Type B pancreatic cell (in vitro differentiated cells): ENCODE measurements around the gene PROK1. TPM values are rescaled to one million over a fixed set of nuclear protein-coding genes. Genes with fewer than 3 reads are reported as not detected.
"Not testable (repeated sequence)": the region's sequence is repeated elsewhere in the genome, so short reads cannot be mapped to it uniquely, and the experiment has no call there.

Source experiments
- DNase-seq: peaks from one replicate; pipeline ENCODE4 v3.0.0; 2021; ENCODE audit warnings: mixed read lengths; ENCODE audit not compliant: unreplicated experiment; ENCODE audit errors: extremely low spot score
- H3K27ac Mint-ChIP-seq: 2 replicates; pipeline ENCODE4 v1.8.0; 2021; ENCODE audit warnings: mild to moderate bottlenecking, mixed read lengths
- H3K27me3 Mint-ChIP-seq: 2 replicates; pipeline ENCODE4 v1.8.0; 2021; ENCODE audit warnings: mixed read lengths
- H3K36me3 Mint-ChIP-seq: 2 replicates; pipeline ENCODE4 v1.8.0; 2021; ENCODE audit warnings: mixed read lengths
- H3K4me1 Mint-ChIP-seq: one replicate; pipeline ENCODE4 v1.8.0; 2021; ENCODE audit warnings: mixed read lengths; ENCODE audit not compliant: unreplicated experiment
- H3K4me3 Mint-ChIP-seq: 2 replicates; pipeline ENCODE4 v1.8.0; 2021; ENCODE audit warnings: mild to moderate bottlenecking, mixed read lengths
- H3K9me3 Mint-ChIP-seq: 2 replicates; pipeline ENCODE4 v1.8.0; 2021; ENCODE audit warnings: mixed read lengths
- CTCF ChIP-seq: fragments of 200-600 bp; sonication (generic); conservative IDR thresholded peaks from 2 replicates; pipeline ENCODE4 v1.5.0; 2021; ENCODE audit warnings: antibody characterized with exemption, mild to moderate bottlenecking
- long read RNA-seq: library from polyadenylated mRNA; unstranded; transcript quantifications from one replicate; pipeline ENCODE4 v2.0.0, GENCODE V29; 2020
- total RNA-seq: library from RNA; stranded (reverse); gene quantifications from 2 replicates; pipeline ENCODE4 v1.2.1, GENCODE V29; 2021; ENCODE audit warnings: low replicate concordance

The PROK1 gene
- total RNA-seq: 0.29 TPM in 2 replicates
- long read RNA-seq: 0 reads

- TF ChIP-seq CTCF: no peak
- Mint-ChIP-seq H3K27ac (no peak within 1 kb of the TSS), H3K9me3 (no peaks in the 10 kb centered on the region), H3K27me3 (peaks cover 59% of the 10 kb centered on the region), H3K4me3 (no peak within 1 kb of the TSS), H3K36me3 (no peaks in the 10 kb centered on the region), H3K4me1 (no peaks in the 10 kb centered on the region)
- DNase-seq: no peak
Measured at GRCh38 chr1:110450929-110451328, at the start of gene PROK1. Gene PROK1 (plus strand): TSS chr1:110451149. CDS start chr1:110451217, 68 bp downstream.

GRCh38 chr1:110403805-110404204, 47.1 kb upstream of the PROK1 start:
- no peaks in the 10 kb centered on the region for H3K9me3 Mint-ChIP-seq
- no peak overlapping the region for H3K27ac Mint-ChIP-seq
- DNase-seq: no peak
- H3K4me3 Mint-ChIP-seq: no peak overlapping the region
- no peak for TF ChIP-seq CTCF
- peaks cover 13% of the 10 kb centered on the region for H3K36me3 Mint-ChIP-seq
- no peaks in the 10 kb centered on the region for H3K27me3 Mint-ChIP-seq
- peaks cover 13% of the 10 kb centered on the region for H3K4me1 Mint-ChIP-seq

GRCh38 chr1:110404401-110404800, 46.5 kb upstream of the PROK1 start:
- no peak overlapping the region for H3K4me3 Mint-ChIP-seq
- H3K27me3 Mint-ChIP-seq: no peaks in the 10 kb centered on the region
- H3K9me3 Mint-ChIP-seq: no peaks in the 10 kb centered on the region
- TF ChIP-seq CTCF: no peak
- no peak overlapping the region for H3K27ac Mint-ChIP-seq
- H3K4me1 Mint-ChIP-seq: peaks cover 13% of the 10 kb centered on the region
- H3K36me3 Mint-ChIP-seq: peaks cover 13% of the 10 kb centered on the region
- DNase-seq: no peak

GRCh38 chr1:110406407-110406806, 44.5 kb upstream of the PROK1 start:
- H3K9me3 Mint-ChIP-seq, DNase-seq, H3K27me3 Mint-ChIP-seq: not testable (repeated sequence)
- peak overlapping the region; percentile 100 for H3K4me3 Mint-ChIP-seq
- peaks cover 13% of the 10 kb centered on the region for H3K4me1 Mint-ChIP-seq
- H3K27ac Mint-ChIP-seq: peak overlapping the region; percentile 84
- H3K36me3 Mint-ChIP-seq: peaks cover 13% of the 10 kb centered on the region

GRCh38 chr1:110407260-110408210, 43.4 kb upstream of the PROK1 start, which contains the start of gene LAMTOR5:
Gene LAMTOR5 (minus strand): TSS chr1:110407694. CDS start chr1:110407620, 74 bp downstream.
- H3K36me3 Mint-ChIP-seq: peaks cover 13% of the 10 kb centered on the region
- no peaks in the 10 kb centered on the region for H3K27me3 Mint-ChIP-seq
- peak within 1 kb of the TSS; percentile 100 for H3K4me3 Mint-ChIP-seq
- no peak for TF ChIP-seq CTCF
- H3K4me1 Mint-ChIP-seq: peaks cover 14% of the 10 kb centered on the region
- peak within 1 kb of the TSS; percentile 97 for H3K27ac Mint-ChIP-seq
- DNase-seq: peak; percentile 91
- H3K9me3 Mint-ChIP-seq: no peaks in the 10 kb centered on the region

- Mint-ChIP-seq H3K36me3 (peaks cover 13% of the 10 kb centered on the region), H3K9me3 (no peaks in the 10 kb centered on the region), H3K4me3 (peak overlapping the region; percentile 100), H3K4me1 (peaks cover 18% of the 10 kb centered on the region), H3K27me3 (no peaks in the 10 kb centered on the region), H3K27ac (peak overlapping the region; percentile 97)
- DNase-seq: no peak
- TF ChIP-seq CTCF: no peak
Measured at GRCh38 chr1:110408488-110408887, 42.5 kb upstream of the PROK1 start.
